HepG2 (cell line): ENCODE results near the gene COA1. TPM values are rescaled to one million over a fixed set of nuclear protein-coding genes. Genes with fewer than 3 reads are reported as not detected.

ENCODE experiments used
- ATF4 ChIP-seq, 2 experiments: fragments of 450-650 bp in 1 of 2; sonication (generic) in 1 of 2; formaldehyde crosslinking; IDR thresholded peaks; 2 replicates each; pipeline versions ENCODE4 v1.5.0 to v1.8.0; 2020 to 2022; ENCODE audit warnings: mild to moderate bottlenecking in 1 of 2, missing genetic modification reagents in 1 of 2
- EP300 ChIP-seq, 3 experiments: sonication (generic) in 1 of 3; formaldehyde crosslinking in 1 of 3; IDR thresholded peaks; 2 replicates each; pipeline versions ENCODE4 v1.5.1 to v1.6.1; 2011 to 2020; ENCODE audit warnings: low read depth in 2 of 3, low read length in 2 of 3, borderline replicate concordance in 1 of 3, improper control_type of control experiment in 1 of 3, mild to moderate bottlenecking in 1 of 3, missing genetic modification reagents in 1 of 3, moderate library complexity in 1 of 3
- ERF ChIP-seq: IDR thresholded peaks from 2 replicates; pipeline ENCODE4 v1.6.1; 2018; ENCODE audit warnings: missing biosample characterization, missing genetic modification reagents
- FOXA1 ChIP-seq, 2 experiments: fragments of 450-650 bp in 1 of 2; sonication (generic) in 1 of 2; formaldehyde crosslinking in 1 of 2; IDR thresholded peaks; 2 replicates each; pipeline versions ENCODE4 v1.4.0 to v1.6.1; 2016 to 2020; ENCODE audit warnings: missing genetic modification reagents in 1 of 2
- FOXP1 ChIP-seq, 2 experiments: fragments of 450-650 bp in 1 of 2; IDR thresholded peaks; 2 replicates each; pipeline ENCODE4 v1.6.1; 2017 to 2018; ENCODE audit warnings: antibody characterized with exemption in 1 of 2
- IRF1 ChIP-seq: sonication (generic); formaldehyde crosslinking; IDR thresholded peaks from 2 replicates; pipeline ENCODE4 v1.4.0; 2020; ENCODE audit warnings: low read depth, mild to moderate bottlenecking, missing genetic modification reagents
- PAXIP1 ChIP-seq: sonication (generic); formaldehyde crosslinking; conservative IDR thresholded peaks from 2 replicates; pipeline ENCODE4 v1.4.0; 2020; ENCODE audit warnings: mild to moderate bottlenecking, missing genetic modification reagents, moderate library complexity
- PHF21A ChIP-seq: sonication (generic); formaldehyde crosslinking; IDR thresholded peaks from 2 replicates; pipeline ENCODE4 v1.5.0; 2020; ENCODE audit warnings: mild to moderate bottlenecking, missing genetic modification reagents
- PHF8 ChIP-seq: sonication (generic); formaldehyde crosslinking; IDR thresholded peaks from 2 replicates; pipeline ENCODE4 v1.5.0; 2020; ENCODE audit warnings: missing genetic modification reagents
- PPARG ChIP-seq: conservative IDR thresholded peaks from 2 replicates; pipeline ENCODE4 v1.6.1; 2016; ENCODE audit warnings: missing biosample characterization, missing genetic modification reagents
- RARA ChIP-seq: IDR thresholded peaks from 2 replicates; pipeline ENCODE4 v1.6.1; 2016; ENCODE audit warnings: missing genetic modification reagents, missing compliant biosample characterization
- REPIN1 ChIP-seq: sonication (generic); formaldehyde crosslinking; IDR thresholded peaks from 2 replicates; pipeline ENCODE4 v1.8.0; 2022; ENCODE audit warnings: missing genetic modification reagents, low read depth, mild to moderate bottlenecking, borderline replicate concordance
- RXRA ChIP-seq: sonication (generic); formaldehyde crosslinking; IDR thresholded peaks from 2 replicates; pipeline ENCODE4 v1.5.1; 2020; ENCODE audit warnings: missing genetic modification reagents
- ZBTB33 ChIP-seq: sonication (generic); formaldehyde crosslinking; IDR thresholded peaks from 2 replicates; pipeline ENCODE4 v1.4.0; 2020; ENCODE audit warnings: missing genetic modification reagents
- ZFP91 ChIP-seq: sonication (generic); formaldehyde crosslinking; IDR thresholded peaks from 2 replicates; pipeline ENCODE4 v1.9.0; 2022; ENCODE audit warnings: missing genetic modification reagents, mild to moderate bottlenecking, borderline replicate concordance
- ZMYM3 ChIP-seq: sonication (generic); formaldehyde crosslinking; IDR thresholded peaks from 2 replicates; pipeline ENCODE4 v1.5.1; 2020; ENCODE audit warnings: mild to moderate bottlenecking, missing genetic modification reagents
- ZNF772 ChIP-seq: sonication (generic); formaldehyde crosslinking; IDR thresholded peaks from 2 replicates; pipeline ENCODE4 v1.5.0; 2020; ENCODE audit warnings: mild to moderate bottlenecking, missing genetic modification reagents
- polyA plus RNA-seq, 8 experiments: library from polyadenylated mRNA; depleted of rRNA in 3 of 8; stranded (reverse) in 7 of 8; unstranded in 1 of 8; fragments of >200 nt; fragmentation: Illumina TruSeq in 4 of 8; extraction: Trizol in 4 of 8; gene quantifications; 2 replicates each; pipeline versions ENCODE4 v1.2.1 to v1.2.3, GENCODE V29; 2011 to 2016; ENCODE audit warnings: low read depth in 4 of 8, missing spikeins in 1 of 8, mixed read lengths in 1 of 8; ENCODE audit not compliant: insufficient read depth in 1 of 8
- total RNA-seq, 5 experiments: library from RNA; depleted of rRNA; stranded (reverse); fragments of >200 nt; fragmentation: Illumina TruSeq; extraction: Trizol; gene quantifications; 2 replicates each; pipeline ENCODE4 v1.2.3, GENCODE V29; 2016; ENCODE audit warnings: low read depth in 1 of 5

The COA1 gene
- total and polyA plus RNA-seq, 2 of the 13 experiments (the other 11 are each of a cell fraction or from before 2014, with no cell fraction given): 33.2 to 65.7 TPM

GRCh38 chr7:43764807-43765491, 35.6 kb upstream of the COA1 start (continued):
- no peak for TF ChIP-seq FOXP1 (IDR thresholded peaks at IDR 0.05)
- TF ChIP-seq FOXP1 (CRISPR knock-in tag; IDR thresholded peaks at IDR 0.05): peak; percentile 85
- TF ChIP-seq ERF (CRISPR knock-in tag): peak; percentile 23; the same call in 1 of the 2 replicates
- peak in 1 of 2 experiments; percentile 61; a peak in 2 of 4 replicates for TF ChIP-seq ATF4 (CRISPR knock-in tag; IDR thresholded peaks at IDR 0.05)
- TF ChIP-seq PAXIP1: peak; percentile 63; the same call in 1 of the 2 replicates
- 0 out of 2 replicates have a peak, but pooled peaks have one; percentile 37 for TF ChIP-seq ZNF772
- peak; percentile 42; the same call in 1 of the 2 replicates for TF ChIP-seq RXRA (CRISPR knock-in tag)
- TF ChIP-seq REPIN1 (CRISPR knock-in tag): no peak
- no peak for TF ChIP-seq ZFP91
- 0 out of 2 replicates have a peak, but pooled peaks have one; percentile 53 for TF ChIP-seq ZMYM3 (CRISPR knock-in tag)
- peak; percentile 69; the same call in 1 of the 2 replicates for TF ChIP-seq RARA (CRISPR knock-in tag)
- TF ChIP-seq PHF21A: peak; percentile 27; the same call in 1 of the 2 replicates
- TF ChIP-seq IRF1 (CRISPR knock-in tag): no peak
- TF ChIP-seq EP300 (IDR thresholded peaks at IDR 0.05; ENCODE audit: low read depth in 2 of 2, low read length in 2 of 2): peak in 1 of 2 experiments; percentile 84; a peak in 2 of 4 replicates
- TF ChIP-seq EP300 (CRISPR knock-in tag; IDR thresholded peaks at IDR 0.05; ENCODE audit: borderline replicate concordance): peak; percentile 61; the same call in 1 of the 2 replicates
- peak; percentile 50; the same call in 1 of the 2 replicates for TF ChIP-seq PPARG
- no peak for TF ChIP-seq FOXA1 (IDR thresholded peaks at IDR 0.05)
- TF ChIP-seq FOXA1 (CRISPR knock-in tag; IDR thresholded peaks at IDR 0.05): peak; percentile 63
- 0 out of 2 replicates have a peak, but pooled peaks have one; percentile 8 for TF ChIP-seq ZBTB33
- peak; percentile 21; the same call in 1 of the 2 replicates for TF ChIP-seq PHF8
